SK-N-SH treated with all-trans-retinoic acid at 6 μM for 48 hours (cell line): ENCODE measurements around the gene PSAPL1.

Source experiments
- ATAC-seq: fragments of 200-7000 bp; cut with Tn5 transposase; 3 replicates; pipeline ENCODE4 v1.9.1; 2020; ENCODE audit warnings: mild to moderate bottlenecking, moderate library complexity
- ARNTL ChIP-seq: fragments of 450-650 bp; formaldehyde crosslinking; IDR thresholded peaks from 2 replicates; pipeline ENCODE4 v1.5.0; 2020; ENCODE audit warnings: low read depth, mild to moderate bottlenecking, moderate library complexity, borderline replicate concordance
- BACH2 ChIP-seq: fragments of 250-450 bp; sonication (Bioruptor Pico); IDR thresholded peaks from 2 replicates; pipeline ENCODE4 v1.9.0; 2021; ENCODE audit warnings: mild to moderate bottlenecking, borderline replicate concordance
- CREB5 ChIP-seq: fragments of 250-450 bp; sonication (Bioruptor Pico); IDR thresholded peaks from 2 replicates; pipeline ENCODE4 v1.5.1; 2020; ENCODE audit warnings: low read depth, mild to moderate bottlenecking, moderate library complexity
- CSRNP3 ChIP-seq: fragments of 250-450 bp; sonication (Bioruptor Pico); IDR thresholded peaks from 2 replicates; pipeline ENCODE4 v1.5.1; 2021; ENCODE audit warnings: mild to moderate bottlenecking, moderate library complexity
- ESRRG ChIP-seq: fragments of 250-450 bp; sonication (Bioruptor Pico); IDR thresholded peaks from 2 replicates; pipeline ENCODE4 v1.6.1; 2021; ENCODE audit warnings: mild to moderate bottlenecking
- GLIS3 ChIP-seq: fragments of 250-450 bp; sonication (Bioruptor Pico); IDR thresholded peaks from 2 replicates; pipeline ENCODE4 v1.5.0; 2020; ENCODE audit warnings: mild to moderate bottlenecking, moderate library complexity
- ISL1 ChIP-seq: fragments of 250-450 bp; sonication (Bioruptor Pico); IDR thresholded peaks from 2 replicates; pipeline ENCODE4 v2.1.2; 2022; ENCODE audit warnings: mild to moderate bottlenecking, moderate library complexity
- PATZ1 ChIP-seq: fragments of 250-450 bp; sonication (Bioruptor Pico); IDR thresholded peaks from 2 replicates; pipeline ENCODE4 v1.8.0; 2020; ENCODE audit warnings: mild to moderate bottlenecking, moderate library complexity, borderline replicate concordance
- PPARA ChIP-seq: fragments of 250-450 bp; sonication (Bioruptor Pico); IDR thresholded peaks from 2 replicates; pipeline ENCODE4 v1.5.0; 2020; ENCODE audit warnings: mild to moderate bottlenecking, borderline replicate concordance
- RARB ChIP-seq: fragments of 250-450 bp; sonication (Bioruptor Pico); IDR thresholded peaks from 2 replicates; pipeline ENCODE4 v1.8.0; 2021; ENCODE audit warnings: mild to moderate bottlenecking, moderate library complexity
- SNAI2 ChIP-seq: fragments of 250-450 bp; sonication (Bioruptor Pico); IDR thresholded peaks from 2 replicates; pipeline ENCODE4 v1.5.0; 2020; ENCODE audit warnings: mild to moderate bottlenecking, moderate library complexity
- TCF4 ChIP-seq: fragments of 250-450 bp; sonication (Bioruptor Pico); IDR thresholded peaks from 2 replicates; pipeline ENCODE4 v1.8.0; 2021; ENCODE audit warnings: mild to moderate bottlenecking, moderate library complexity, borderline replicate concordance
- TOX ChIP-seq: fragments of 250-450 bp; sonication (Bioruptor Pico); IDR thresholded peaks from 2 replicates; pipeline ENCODE4 v1.8.0; 2021; ENCODE audit warnings: mild to moderate bottlenecking, moderate library complexity, borderline replicate concordance
- TSHZ2 ChIP-seq: fragments of 250-450 bp; sonication (Bioruptor Pico); IDR thresholded peaks from 2 replicates; pipeline ENCODE4 v1.5.0; 2020; ENCODE audit warnings: mild to moderate bottlenecking, moderate library complexity
- ZC3H10 ChIP-seq: fragments of 250-450 bp; sonication (Bioruptor Pico); IDR thresholded peaks from 2 replicates; pipeline ENCODE4 v1.5.1; 2021; ENCODE audit warnings: mild to moderate bottlenecking, moderate library complexity
- ZFP3 ChIP-seq: fragments of 250-450 bp; sonication (Bioruptor Pico); IDR thresholded peaks from 2 replicates; pipeline ENCODE4 v1.5.0; 2020; ENCODE audit warnings: mild to moderate bottlenecking, moderate library complexity
- ZFP30 ChIP-seq: fragments of 450-650 bp; formaldehyde crosslinking; IDR thresholded peaks from 2 replicates; pipeline ENCODE4 v1.5.0; 2022; ENCODE audit warnings: mild to moderate bottlenecking, moderate library complexity
- ZNF565 ChIP-seq: fragments of 450-650 bp; formaldehyde crosslinking; conservative IDR thresholded peaks from 2 replicates; pipeline ENCODE4 v1.5.0; 2020; ENCODE audit warnings: low read depth, mild to moderate bottlenecking, moderate library complexity

PSAPL1 gene

DNA sequence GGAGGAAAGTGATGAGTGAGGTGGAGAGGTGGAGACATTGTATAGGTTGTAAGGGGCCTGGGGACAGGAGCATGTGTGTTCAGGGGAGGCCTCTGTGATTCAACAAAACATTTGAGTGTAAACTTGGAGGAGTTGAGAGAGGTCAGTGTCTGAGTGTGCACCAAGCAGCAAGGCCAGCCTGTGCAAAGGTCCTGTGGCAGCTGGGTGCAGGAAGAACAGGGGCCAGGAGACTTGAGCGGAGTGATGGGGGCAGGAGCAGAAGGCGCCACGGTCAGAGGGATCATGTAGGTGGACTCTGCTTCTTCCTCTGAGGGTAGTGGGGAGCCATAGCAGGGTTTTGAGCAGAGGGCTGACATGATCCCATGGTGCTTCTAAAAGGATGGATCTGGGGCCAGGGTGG is 9.6 kb upstream of the PSAPL1 start:
- TF ChIP-seq RARB (CRISPR knock-in tag), result no peak
- no peak for TF ChIP-seq PPARA (CRISPR knock-in tag)
- no peak for TF ChIP-seq ARNTL (CRISPR knock-in tag)
- no peak for TF ChIP-seq TOX (CRISPR knock-in tag)
- TF ChIP-seq TSHZ2 (CRISPR knock-in tag), result no peak
- no peak for TF ChIP-seq ZC3H10
- no peak for TF ChIP-seq TCF4 (CRISPR knock-in tag)
- ATAC-seq, result no peak

DNA sequence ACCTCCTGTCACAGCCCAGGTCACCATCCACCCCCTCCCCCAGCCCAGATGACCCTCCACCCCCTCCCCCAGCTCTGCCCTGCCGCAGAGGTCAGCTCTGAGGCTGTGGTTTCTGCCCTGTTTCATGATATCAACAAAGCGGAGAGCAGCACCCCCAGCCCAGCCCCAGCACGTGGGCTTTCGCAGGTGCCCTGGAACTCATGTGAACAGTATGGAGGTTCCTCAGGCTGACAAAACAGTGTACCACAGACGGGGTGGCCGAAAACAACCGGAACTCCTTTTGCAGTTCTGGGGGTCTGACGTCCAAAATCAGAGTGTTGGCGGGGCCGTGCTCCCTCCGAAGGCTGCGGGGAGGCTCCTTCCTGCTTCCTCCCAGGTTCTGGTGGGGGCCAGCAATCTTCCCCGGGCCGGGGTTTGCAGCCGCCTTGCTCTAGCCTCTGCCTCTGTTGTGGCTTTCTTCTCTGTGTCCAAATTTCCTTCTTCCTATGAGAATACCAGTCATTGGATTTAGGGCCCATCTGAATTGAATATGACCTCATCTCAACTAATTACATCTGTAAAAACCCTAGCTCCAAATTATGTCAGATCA is 7.9 kb upstream of the PSAPL1 start:
- TF ChIP-seq ISL1 (CRISPR knock-in tag) (no peak), ZFP30 (no peak), CREB5 (no peak), GLIS3 (CRISPR knock-in tag) (no peak), ZC3H10 (no peak)

GRCh38 chr4:7441201-7441600 is 6.5 kb upstream of the PSAPL1 start:
- TF ChIP-seq ESRRG (CRISPR knock-in tag) (no peak), TOX (CRISPR knock-in tag) (no peak), CREB5 (no peak), ZNF565 (CRISPR knock-in tag) (no peak), PATZ1 (CRISPR knock-in tag) (no peak), GLIS3 (CRISPR knock-in tag) (no peak), SNAI2 (CRISPR knock-in tag) (no peak), CSRNP3 (CRISPR knock-in tag) (no peak), ARNTL (CRISPR knock-in tag) (no peak), ZFP3 (CRISPR knock-in tag) (no peak), TSHZ2 (CRISPR knock-in tag) (no peak), BACH2 (CRISPR knock-in tag) (no peak), RARB (CRISPR knock-in tag) (no peak), PPARA (CRISPR knock-in tag) (no peak)
- no peak for ATAC-seq

More for the DNA sequence above, 7.9 kb upstream of the PSAPL1 start:
- no peak for ATAC-seq
